Limb (tissue), 2 donors: ENCODE measurements around the gene KCTD1.

Experiments used
- DNase-seq, 2 donors: peaks; one replicate each; pipeline ENCODE4 v3.0.0-alpha.2; 2016; ENCODE audit errors: extremely low spot score in 2 of 2

The KCTD1 gene

GRCh38 chr18:26524002-26524401 lies 24.4 kb downstream of the KCTD1 start:
- no peak for DNase-seq

GRCh38 chr18:26521617-26522016 lies 26.7 kb downstream of the KCTD1 start:
- no peak for DNase-seq

GRCh38 chr18:26520974-26521373 lies 27.4 kb downstream of the KCTD1 start:
- DNase-seq = no peak

GRCh38 chr18:26519114-26519513 lies 29.2 kb downstream of the KCTD1 start:
- DNase-seq = no peak

DNA sequence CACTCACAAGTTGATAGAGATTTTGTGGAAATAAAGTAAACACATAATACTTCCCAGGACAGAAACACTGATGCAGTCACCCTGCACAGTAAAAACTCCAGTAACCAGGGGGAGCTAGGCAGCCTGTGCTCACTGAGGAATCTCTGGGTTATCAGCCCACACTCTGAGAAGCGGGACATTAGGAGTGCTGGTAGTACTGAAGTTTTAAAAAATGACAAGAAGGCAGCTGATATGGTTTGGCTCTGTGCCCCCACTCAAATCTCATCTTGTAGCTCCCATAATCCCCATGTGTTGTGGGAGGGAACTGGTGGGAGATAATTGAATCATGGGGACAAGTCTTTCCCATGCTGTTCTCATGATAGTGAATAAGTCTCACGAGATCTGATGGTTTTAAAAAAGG lies 31.4 kb downstream of the KCTD1 start:
- no peak for DNase-seq

GRCh38 chr18:26515643-26516487 lies 32.5 kb downstream of the KCTD1 start:
- no peak for DNase-seq

DNA sequence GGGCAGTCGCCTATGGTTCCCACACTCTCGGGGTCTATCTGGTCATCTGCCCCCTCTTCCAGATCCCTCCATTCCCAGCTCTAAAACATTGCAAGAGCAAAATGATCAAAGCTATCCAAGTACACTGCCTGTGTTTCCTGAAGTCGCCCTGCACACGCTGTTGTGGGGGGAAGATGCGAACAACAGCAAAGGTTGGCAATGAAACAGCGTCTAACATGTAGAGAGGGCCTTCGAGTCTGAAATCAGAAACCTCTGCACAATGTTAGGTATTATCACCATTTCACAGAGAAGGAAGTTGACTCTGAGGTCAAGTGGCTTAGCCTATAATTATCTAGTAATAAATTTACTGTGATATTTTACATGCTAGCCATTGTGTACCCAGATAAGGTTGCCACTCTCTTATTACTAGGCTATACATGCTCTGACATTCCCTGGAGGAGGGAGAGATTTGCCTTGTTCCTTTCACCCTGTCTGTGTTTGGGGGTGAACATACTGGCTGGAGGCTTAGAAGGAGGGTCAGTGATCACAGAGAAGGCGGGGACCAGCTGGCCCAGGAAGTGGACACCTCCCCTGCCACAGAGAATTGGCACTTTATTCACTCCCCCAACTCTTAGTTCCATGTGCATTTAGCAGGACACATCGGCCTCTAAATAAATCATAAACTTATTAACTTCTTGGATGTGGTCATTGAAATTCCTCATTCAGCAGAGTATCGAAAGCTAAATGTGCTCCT lies 36.8 kb downstream of the KCTD1 start:
- no peak for DNase-seq

GRCh38 chr18:26510337-26510736 lies 38.0 kb downstream of the KCTD1 start:
- DNase-seq = no peak

DNA sequence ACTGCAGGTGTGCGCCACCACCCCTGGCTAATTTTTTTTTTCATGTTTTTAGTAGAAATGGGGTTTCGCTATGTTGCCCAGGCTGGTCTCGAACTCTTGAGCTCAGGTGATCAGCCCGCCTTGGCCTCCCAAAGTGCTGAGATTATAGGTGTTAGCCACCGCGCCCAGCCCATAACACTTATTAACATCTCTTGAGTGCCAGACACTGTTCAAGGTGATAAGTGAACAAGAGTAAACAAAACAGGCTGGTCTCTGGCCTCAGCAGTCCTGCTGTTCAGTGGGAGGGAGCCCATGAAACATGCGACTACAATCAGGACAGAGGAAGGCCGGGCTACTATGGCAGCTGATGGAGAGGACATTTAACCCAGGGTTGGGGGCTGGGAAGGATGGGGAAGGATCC lies 42.3 kb downstream of the KCTD1 start:
- no peak for DNase-seq

DNA sequence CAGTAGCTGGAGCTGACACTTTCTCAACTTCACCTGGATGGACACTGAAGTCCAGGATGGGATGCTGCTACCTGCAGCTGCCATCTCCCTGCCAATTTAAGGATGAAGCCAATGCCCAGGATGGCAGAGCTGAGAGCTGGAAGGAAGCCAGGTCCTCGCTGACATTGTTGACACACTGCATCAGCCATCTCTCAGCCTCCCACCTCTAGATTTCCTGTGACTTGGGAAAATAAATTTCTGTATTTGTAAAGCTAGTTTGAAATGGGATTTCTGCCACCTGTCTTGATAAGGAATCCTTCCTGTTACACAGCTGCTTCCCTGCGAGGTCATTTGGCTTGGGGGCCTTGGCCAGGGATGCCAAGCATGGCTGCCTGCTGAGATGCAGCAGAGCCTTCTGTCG lies 43.5 kb downstream of the KCTD1 start:
- no peak for DNase-seq

DNA sequence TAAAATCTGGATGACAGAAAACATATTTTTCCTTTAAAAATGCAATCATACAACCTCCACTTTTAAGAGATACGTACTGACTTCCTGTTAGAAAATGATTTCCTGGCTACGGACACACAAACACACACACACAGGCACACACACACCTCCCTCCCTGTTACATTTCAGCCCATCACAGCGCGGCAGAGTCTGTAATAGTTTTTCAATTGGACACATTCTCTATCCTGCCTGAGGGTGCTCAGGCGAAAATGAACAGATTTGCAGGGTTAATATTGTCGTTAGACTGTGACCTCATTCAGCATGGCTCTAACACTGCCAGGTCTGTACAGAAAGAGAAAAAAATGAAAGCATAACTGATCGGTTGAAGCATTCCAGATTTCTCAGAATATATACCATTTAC lies 45.0 kb downstream of the KCTD1 start:
- peak; percentile 40 to 42 for DNase-seq

DNA sequence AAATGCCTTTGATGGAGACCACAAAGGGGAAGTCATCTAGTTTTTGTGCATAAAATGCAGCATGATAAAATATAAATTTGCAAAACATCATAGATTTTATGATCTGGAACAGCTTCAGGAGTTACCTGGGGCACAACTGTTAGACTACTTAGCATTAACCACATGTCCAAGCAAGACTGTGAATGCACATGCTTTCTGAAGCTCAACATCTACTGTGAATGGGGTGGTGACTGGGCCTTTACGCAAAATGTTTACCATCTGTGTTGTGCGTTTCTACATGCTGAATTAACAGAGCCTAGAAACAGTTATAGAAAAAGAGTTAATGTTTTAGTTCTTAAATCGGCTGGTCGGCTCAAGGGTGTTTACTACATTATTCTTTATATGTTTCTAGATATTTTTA lies 45.5 kb downstream of the KCTD1 start:
- no peak for DNase-seq

- no peak for DNase-seq
Measured at GRCh38 chr18:26497866-26498265, 50.5 kb downstream of the KCTD1 start.

- DNase-seq = no peak
Measured at GRCh38 chr18:26496528-26496927, 51.8 kb downstream of the KCTD1 start.

DNA sequence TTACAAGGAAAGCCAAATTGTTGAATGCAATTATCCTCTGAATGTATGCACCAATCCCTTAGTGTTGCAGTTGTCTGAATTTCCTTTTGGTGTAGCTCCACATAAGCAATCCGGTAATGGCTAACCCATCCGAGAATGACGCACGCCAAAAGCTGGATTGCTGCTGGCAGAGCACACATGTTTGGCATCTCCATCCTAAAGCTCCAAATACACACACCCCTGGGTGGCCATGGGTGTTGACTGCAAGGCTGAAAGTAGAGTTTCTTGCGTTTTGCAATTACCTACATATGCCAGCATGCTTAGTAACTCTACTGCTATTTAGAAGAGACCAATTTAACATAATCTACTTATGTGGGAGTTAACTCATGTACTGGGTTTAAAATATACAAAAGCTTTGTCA lies 53.1 kb downstream of the KCTD1 start:
- DNase-seq = no peak

DNA sequence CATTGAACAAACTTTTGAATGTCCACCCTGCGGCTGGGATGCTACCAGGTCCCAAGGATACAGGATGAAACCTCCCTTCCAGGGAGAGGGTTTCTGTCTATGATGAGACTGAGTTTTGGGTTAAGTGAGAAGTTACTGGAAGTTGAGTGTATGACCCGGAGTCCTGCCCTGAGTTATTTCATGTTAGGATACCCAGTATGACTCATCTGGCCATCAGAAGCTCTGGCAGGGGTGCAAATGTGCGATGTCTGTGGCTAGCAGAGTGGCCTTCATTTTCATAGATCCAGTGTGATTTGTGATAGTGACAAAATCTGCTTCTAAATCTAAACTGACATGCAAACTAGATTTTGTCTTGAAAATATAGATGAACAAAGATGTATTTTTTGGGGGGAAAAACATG lies 55.3 kb downstream of the KCTD1 start:
- DNase-seq = no peak

DNA sequence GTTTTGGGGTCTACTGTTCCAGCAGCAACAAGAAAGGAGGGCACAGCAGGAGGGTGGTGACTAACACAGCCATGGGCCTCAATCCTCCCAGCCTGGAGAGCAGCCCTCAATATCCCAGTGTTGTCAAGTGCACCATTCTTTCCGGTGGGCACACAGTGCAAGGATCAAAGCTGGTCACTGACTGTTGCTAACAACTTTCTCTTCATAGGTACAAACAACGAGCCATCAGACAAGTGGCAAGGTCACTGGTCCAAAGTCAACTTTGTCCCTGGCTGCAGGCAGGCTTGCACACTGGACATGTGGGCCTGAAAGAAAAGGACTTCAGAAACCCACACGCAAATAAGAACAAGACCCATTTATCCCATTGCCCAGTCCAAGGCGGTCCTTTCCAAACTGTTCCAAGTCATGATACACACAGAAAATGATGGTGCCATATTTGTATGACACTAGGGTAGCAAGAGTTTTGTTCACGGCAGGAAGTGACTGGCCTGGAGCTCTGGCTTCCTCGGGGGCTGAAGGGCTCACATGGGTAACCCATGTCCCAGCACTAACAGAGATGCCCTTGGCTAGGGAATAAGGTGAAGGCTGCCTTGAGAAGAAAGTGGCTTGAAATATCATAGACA lies 57.0 kb downstream of the KCTD1 start:
- no peak for DNase-seq

DNA sequence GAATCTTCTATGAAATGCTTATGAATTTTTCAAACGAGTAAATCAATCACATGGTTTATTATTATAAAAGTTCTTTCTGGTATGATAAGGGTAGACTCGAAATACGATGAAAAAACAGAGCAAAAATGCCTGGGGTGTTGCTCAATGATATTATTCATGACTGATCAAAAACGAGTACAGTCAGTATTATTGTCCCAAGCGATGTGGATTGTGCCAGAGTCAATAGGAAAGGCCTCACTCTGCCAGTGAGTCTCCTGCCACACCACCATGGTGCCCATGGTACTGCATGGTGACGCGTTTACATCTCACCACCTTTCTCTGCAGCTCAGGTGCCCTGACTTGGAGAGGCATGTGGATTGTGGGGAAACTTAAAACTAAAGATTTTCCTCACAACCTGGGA lies 58.5 kb downstream of the KCTD1 start:
- DNase-seq = no peak

DNA sequence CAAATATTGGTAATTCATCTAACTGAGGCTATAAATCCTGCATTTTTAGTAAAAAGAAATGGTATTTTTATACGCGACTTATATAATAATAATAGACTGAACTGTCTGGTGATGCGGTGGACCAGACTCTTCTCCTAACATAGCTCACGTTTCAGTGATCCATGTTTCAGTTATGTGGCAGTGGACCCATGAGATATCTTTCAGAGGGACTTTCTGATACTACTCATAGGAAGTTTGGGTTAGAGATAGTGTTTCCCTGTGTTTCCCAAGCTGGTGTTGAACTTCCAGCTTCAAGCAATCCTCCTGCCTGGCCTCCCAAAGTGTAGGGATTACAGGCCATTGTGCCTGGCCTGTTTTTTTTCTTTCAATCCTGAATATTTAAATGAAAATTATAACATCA lies 59.2 kb downstream of the KCTD1 start:
- no peak for DNase-seq

DNA sequence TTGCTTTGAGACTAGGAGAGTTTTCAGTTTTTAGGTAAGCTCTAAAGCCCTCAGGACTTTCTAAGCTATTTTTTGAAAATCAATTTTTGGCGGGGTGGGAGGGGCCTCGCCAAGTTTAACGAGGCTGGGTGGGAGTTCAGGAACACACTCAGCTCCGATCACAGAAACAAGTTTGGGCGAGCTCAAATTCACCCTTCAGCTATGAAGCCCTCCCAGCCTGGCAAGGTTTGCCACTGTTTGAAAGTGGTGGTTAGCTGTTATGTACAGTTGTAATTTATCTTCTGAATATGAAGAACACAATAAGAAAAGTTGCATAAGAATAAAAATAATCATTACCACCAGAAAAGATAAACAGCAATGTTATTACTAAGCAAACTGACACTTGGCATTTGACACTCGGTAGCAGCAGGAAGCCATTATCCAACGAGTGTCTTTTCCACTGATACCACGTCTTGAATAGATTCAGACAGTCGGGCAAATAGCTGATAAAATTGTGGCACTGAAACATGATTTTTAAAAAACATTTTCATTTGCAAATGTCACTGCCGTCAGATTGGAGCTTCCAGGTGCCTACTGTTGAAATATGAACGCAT lies 59.8 kb downstream of the KCTD1 start:
- DNase-seq = no peak

- DNase-seq = no peak
Measured at GRCh38 chr18:26487437-26487836, 60.9 kb downstream of the KCTD1 start.

DNA sequence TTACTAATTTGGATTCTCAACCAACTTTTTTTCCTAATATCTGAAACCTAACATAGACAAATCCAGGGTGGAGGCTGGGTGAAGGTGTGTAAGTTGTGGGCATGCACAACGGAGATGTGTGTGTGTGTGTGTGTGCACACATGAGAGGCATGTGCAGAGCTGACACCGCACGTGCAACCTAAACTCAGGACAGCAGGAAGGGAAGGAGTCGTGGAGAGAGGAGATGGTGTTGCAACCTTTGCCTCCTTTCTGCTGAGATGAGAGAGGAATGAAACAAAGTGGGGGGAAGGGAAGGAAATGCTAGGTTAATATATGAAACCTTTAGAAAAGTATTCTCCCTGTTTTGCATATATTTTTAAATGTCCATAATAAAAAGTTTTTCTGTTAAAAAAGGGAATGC lies 64.7 kb downstream of the KCTD1 start:
- no peak for DNase-seq
